ENCODE results near the gene ADGRE2.

DNA sequence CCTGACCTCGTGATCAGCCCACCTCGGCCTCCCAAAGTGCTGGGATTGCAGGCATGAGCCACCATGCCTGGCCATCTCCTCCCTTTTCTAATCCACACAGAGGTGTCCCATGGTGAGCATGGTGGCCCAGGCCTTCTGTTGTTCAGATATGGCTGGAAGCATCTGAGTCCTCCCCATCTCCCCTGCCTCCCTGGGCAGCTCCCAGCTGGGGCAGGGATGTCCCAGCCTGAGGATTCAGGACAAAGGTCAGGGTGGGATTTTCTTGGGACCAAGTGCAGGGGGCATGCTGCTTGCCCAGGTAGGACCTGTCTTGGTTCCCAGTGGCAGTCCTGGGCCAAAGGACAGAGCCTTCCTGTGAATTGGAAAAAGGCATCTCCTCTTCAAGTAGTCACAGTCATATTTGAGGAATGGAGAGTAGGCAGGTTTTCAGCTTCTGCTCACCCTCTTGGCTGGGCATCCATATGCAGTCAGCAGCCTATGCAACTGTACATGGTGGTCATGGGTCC lies 10.8 kb downstream of the ADGRE2 start:
- TF ChIP-seq, protein P1, sequence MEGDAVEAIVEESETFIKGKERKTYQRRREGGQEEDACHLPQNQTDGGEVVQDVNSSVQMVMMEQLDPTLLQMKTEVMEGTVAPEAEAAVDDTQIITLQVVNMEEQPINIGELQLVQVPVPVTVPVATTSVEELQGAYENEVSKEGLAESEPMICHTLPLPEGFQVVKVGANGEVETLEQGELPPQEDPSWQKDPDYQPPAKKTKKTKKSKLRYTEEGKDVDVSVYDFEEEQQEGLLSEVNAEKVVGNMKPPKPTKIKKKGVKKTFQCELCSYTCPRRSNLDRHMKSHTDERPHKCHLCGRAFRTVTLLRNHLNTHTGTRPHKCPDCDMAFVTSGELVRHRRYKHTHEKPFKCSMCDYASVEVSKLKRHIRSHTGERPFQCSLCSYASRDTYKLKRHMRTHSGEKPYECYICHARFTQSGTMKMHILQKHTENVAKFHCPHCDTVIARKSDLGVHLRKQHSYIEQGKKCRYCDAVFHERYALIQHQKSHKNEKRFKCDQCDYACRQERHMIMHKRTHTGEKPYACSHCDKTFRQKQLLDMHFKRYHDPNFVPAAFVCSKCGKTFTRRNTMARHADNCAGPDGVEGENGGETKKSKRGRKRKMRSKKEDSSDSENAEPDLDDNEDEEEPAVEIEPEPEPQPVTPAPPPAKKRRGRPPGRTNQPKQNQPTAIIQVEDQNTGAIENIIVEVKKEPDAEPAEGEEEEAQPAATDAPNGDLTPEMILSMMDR (IDR thresholded peaks at IDR 0.05), result no peak
- TF ChIP-seq POLR2A (IDR thresholded peaks at IDR 0.05), result no peak

Measured in uterus (tissue), 2 donors.